B cell (primary cell): ENCODE measurements around the gene ELAVL3. TPM values are rescaled to one million over a fixed set of nuclear protein-coding genes. Genes with fewer than 3 reads are reported as not detected.

ENCODE experiments used
- polyA plus RNA-seq: library from polyadenylated mRNA; depleted of rRNA; stranded (reverse); fragments of >200 nt; gene quantifications from 2 replicates; pipeline ENCODE4 v1.2.3, GENCODE V29; 2012
- small RNA-seq: library from RNA; depleted of rRNA; stranded (forward); fragments of <200 nt; gene quantifications from one replicate; pipeline ENCODE3, GENCODE V24; 2012; ENCODE audit warnings: low replicate concordance, low read depth; ENCODE audit not compliant: insufficient read length
- total RNA-seq, 2 donors: library from RNA; stranded (reverse); fragments of 120-200 nt in 1 of 2; gene quantifications; 1 replicate in 1 of 2; 2 replicates in 1 of 2; pipeline versions ENCODE4 v1.2.3 to v1.2.4, GENCODE V29; 2013 to 2022

ELAVL3 gene
- total and polyA plus RNA-seq, 2 donors (not counting 1 experiment from before 2014, with no cell fraction given) = 0.01 TPM; not detected in 1

Small RNA genes lying within 50 kb of the gene (small RNA-seq; reads per million reads assigned to genes)
- not detected for gene MIR7974
- gene RF00019 = not detected
- gene RN7SL833P = not detected

Other genes with a start within 250 kb of the ELAVL3 start
- gene ANGPTL8, start 241.4 kb downstream of the ELAVL3 start, total RNA-seq = not detected in 2 replicates
- not detected in 2 replicates for gene ANGPTL8, start 241.4 kb downstream of the ELAVL3 start, polyA plus RNA-seq
- 11.9 and 14.8 TPM in 2 replicates for gene DOCK6, start 218.5 kb downstream of the ELAVL3 start, total RNA-seq
- gene DOCK6, start 218.5 kb downstream of the ELAVL3 start, polyA plus RNA-seq = 3.0 and 5.3 TPM in 2 replicates
- gene TSPAN16, start 184.9 kb downstream of the ELAVL3 start, total RNA-seq = not detected in 2 replicates
- gene TSPAN16, start 184.9 kb downstream of the ELAVL3 start, polyA plus RNA-seq = not detected in 2 replicates
- 8.9 TPM in 2 replicates for gene RAB3D, start 141.4 kb downstream of the ELAVL3 start, total RNA-seq
- gene RAB3D, start 141.4 kb downstream of the ELAVL3 start, polyA plus RNA-seq = 5.3 and 5.4 TPM in 2 replicates
- 48.5 and 53.4 TPM in 2 replicates for gene TMEM205, start 134.8 kb downstream of the ELAVL3 start, total RNA-seq
- gene TMEM205, start 134.8 kb downstream of the ELAVL3 start, polyA plus RNA-seq = 130 and 152 TPM in 2 replicates
- gene CCDC159, start 134.5 kb downstream of the ELAVL3 start, total RNA-seq = 56.0 and 57.5 TPM in 2 replicates
- 128 and 146 TPM in 2 replicates for gene CCDC159, start 134.5 kb downstream of the ELAVL3 start, polyA plus RNA-seq
- 3.8 and 4.5 TPM in 2 replicates for gene PLPPR2, start 125.6 kb downstream of the ELAVL3 start, total RNA-seq
- 11.1 and 11.5 TPM in 2 replicates for gene PLPPR2, start 125.6 kb downstream of the ELAVL3 start, polyA plus RNA-seq
- 5.0 TPM in 2 replicates for gene SWSAP1, start 106.4 kb downstream of the ELAVL3 start, total RNA-seq
- 6.4 and 7.6 TPM in 2 replicates for gene SWSAP1, start 106.4 kb downstream of the ELAVL3 start, polyA plus RNA-seq
- gene EPOR, start 96.7 kb downstream of the ELAVL3 start, total RNA-seq = 6.4 and 9.4 TPM in 2 replicates
- 12.7 and 13.8 TPM in 2 replicates for gene EPOR, start 96.7 kb downstream of the ELAVL3 start, polyA plus RNA-seq
- 0.54 and 0.78 TPM in 2 replicates for gene RGL3, start 61.7 kb downstream of the ELAVL3 start, total RNA-seq
- gene RGL3, start 61.7 kb downstream of the ELAVL3 start, polyA plus RNA-seq = 2.8 and 3.5 TPM in 2 replicates
- 0.27 and 0.62 TPM in 2 replicates for gene ODAD3, start 45.9 kb downstream of the ELAVL3 start, total RNA-seq
- 0.18 and 0.69 TPM in 2 replicates for gene ODAD3, start 45.9 kb downstream of the ELAVL3 start, polyA plus RNA-seq
- 364 and 402 TPM in 2 replicates for gene PRKCSH, start 45.4 kb downstream of the ELAVL3 start, total RNA-seq
- gene PRKCSH, start 45.4 kb downstream of the ELAVL3 start, polyA plus RNA-seq = 259 and 336 TPM in 2 replicates
- 24.2 and 28.0 TPM in 2 replicates for gene ZNF653, start 24.8 kb upstream of the ELAVL3 start, total RNA-seq
- 17.4 and 26.2 TPM in 2 replicates for gene ZNF653, start 24.8 kb upstream of the ELAVL3 start, polyA plus RNA-seq
- 45.6 and 56.7 TPM in 2 replicates for gene ECSIT, start 48.1 kb upstream of the ELAVL3 start, total RNA-seq
- gene ECSIT, start 48.1 kb upstream of the ELAVL3 start, polyA plus RNA-seq = 57.8 and 63.1 TPM in 2 replicates
- gene CNN1, start 57.8 kb upstream of the ELAVL3 start, total RNA-seq = not detected in 2 replicates
- not detected in 2 replicates for gene CNN1, start 57.8 kb upstream of the ELAVL3 start, polyA plus RNA-seq
- 69.5 and 70.9 TPM in 2 replicates for gene ELOF1, start 78.2 kb upstream of the ELAVL3 start, total RNA-seq
- 64.1 and 76.2 TPM in 2 replicates for gene ELOF1, start 78.2 kb upstream of the ELAVL3 start, polyA plus RNA-seq
- gene ACP5, start 96.6 kb upstream of the ELAVL3 start, total RNA-seq = 151 and 158 TPM in 2 replicates
- 152 and 169 TPM in 2 replicates for gene ACP5, start 96.6 kb upstream of the ELAVL3 start, polyA plus RNA-seq
- 24.7 and 26.2 TPM in 2 replicates for gene ZNF627, start 116.4 kb upstream of the ELAVL3 start, total RNA-seq
- 8.8 and 9.6 TPM in 2 replicates for gene ZNF627, start 116.4 kb upstream of the ELAVL3 start, polyA plus RNA-seq